Activated naive CD4-positive, alpha-beta T cell treated with anti-CD3 and anti-CD28 coated beads, Interleukin-2, amount 50 U/mL, for 24 hours (primary cell): ENCODE measurements around the gene TAF1A.
"Not testable (repeated sequence)": the region's sequence is repeated elsewhere in the genome, so short reads cannot be mapped to it uniquely, and the experiment has no call there.

Experiments
- H3K27ac Mint-ChIP-seq: one replicate; pipeline ENCODE4 v1.8.0; 2021; ENCODE audit warnings: mild to moderate bottlenecking, mixed read lengths
- H3K27me3 Mint-ChIP-seq: one replicate; pipeline ENCODE4 v1.8.0; 2021; ENCODE audit warnings: mixed read lengths
- H3K36me3 Mint-ChIP-seq: one replicate; pipeline ENCODE4 v1.8.0; 2021; ENCODE audit warnings: mixed read lengths
- H3K4me1 Mint-ChIP-seq: one replicate; pipeline ENCODE4 v1.8.0; 2021; ENCODE audit warnings: mixed read lengths
- H3K4me3 Mint-ChIP-seq: one replicate; pipeline ENCODE4 v1.8.0; 2021; ENCODE audit warnings: mild to moderate bottlenecking, mixed read lengths
- H3K9me3 Mint-ChIP-seq: one replicate; pipeline ENCODE4 v1.8.0; 2021; ENCODE audit warnings: mixed read lengths

TAF1A gene

DNA sequence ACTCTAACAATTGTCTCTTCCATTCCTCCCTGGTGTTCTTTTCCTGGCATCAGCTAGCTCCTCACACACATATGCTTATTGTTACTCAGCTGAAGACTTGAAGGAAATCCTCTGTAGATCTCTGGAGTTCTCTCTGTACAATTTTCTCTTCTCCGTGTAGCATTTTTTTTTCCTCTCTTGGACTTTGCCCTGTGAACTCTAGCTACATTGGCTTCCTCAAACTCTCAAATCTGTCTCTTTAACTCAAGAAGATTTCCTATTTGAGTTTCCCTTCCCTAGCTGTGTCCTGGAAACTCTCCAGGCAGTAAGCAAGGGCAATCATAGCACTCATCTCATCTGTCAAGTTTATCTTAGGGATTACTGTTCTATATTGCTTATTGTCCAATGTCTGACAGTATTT, 23.9 kb upstream of the TAF1A start:
- Mint-ChIP-seq H3K9me3 (no peaks in the 10 kb centered on the region), H3K4me3 (no peak overlapping the region)

DNA sequence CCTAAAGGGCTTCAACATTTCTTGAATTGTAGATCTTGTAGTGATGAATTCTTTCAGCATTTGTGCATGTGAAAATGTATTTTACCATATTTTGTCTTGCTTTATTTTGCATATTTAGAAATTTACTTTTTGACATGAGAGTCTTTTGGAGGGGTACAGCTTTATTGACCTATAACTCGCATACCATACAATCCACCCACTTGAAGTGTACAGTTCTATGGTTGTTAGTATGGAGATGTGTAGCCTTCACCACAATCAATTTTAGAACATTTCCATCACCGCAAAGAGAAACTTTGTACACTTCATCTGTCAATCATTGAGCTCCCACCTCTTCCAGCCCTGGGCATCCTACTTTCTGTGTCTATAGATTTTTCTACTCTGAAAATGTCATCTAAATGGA, 21.0 kb upstream of the TAF1A start:
- no peak overlapping the region for H3K27ac Mint-ChIP-seq
- no peaks in the 10 kb centered on the region for H3K9me3 Mint-ChIP-seq
- peaks cover 4% of the 10 kb centered on the region for H3K36me3 Mint-ChIP-seq
- peaks cover 6% of the 10 kb centered on the region for H3K27me3 Mint-ChIP-seq
- H3K4me3 Mint-ChIP-seq: no peak overlapping the region
- no peaks in the 10 kb centered on the region for H3K4me1 Mint-ChIP-seq

More for the DNA sequence above, 23.9 kb upstream of the TAF1A start:
- Mint-ChIP-seq H3K36me3 (peaks cover 4% of the 10 kb centered on the region), H3K4me1 (no peaks in the 10 kb centered on the region), H3K27ac (no peak overlapping the region), H3K27me3 (peaks cover 6% of the 10 kb centered on the region)

DNA sequence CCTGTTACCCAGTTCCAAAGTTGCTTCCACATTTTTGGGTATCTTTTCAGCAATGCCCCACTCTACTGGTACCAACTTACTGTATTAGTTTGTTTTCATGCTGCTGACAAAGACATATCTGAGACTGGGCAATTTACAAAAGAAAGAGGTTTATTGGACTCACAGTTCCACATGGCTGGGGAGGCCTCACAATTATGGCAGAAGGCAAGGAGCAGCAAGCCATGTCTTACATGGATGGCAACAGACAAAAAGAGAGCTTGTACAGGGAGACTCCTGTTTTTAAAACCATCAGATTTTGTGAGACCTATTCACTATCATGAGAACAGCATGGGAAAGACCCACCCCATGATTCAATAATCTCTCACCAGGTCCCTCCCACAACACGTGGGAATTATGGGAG, 19.4 kb upstream of the TAF1A start:
- H3K27ac Mint-ChIP-seq, H3K27me3 Mint-ChIP-seq, H3K4me1 Mint-ChIP-seq, H3K4me3 Mint-ChIP-seq, H3K9me3 Mint-ChIP-seq, H3K36me3 Mint-ChIP-seq: not testable (repeated sequence)

DNA sequence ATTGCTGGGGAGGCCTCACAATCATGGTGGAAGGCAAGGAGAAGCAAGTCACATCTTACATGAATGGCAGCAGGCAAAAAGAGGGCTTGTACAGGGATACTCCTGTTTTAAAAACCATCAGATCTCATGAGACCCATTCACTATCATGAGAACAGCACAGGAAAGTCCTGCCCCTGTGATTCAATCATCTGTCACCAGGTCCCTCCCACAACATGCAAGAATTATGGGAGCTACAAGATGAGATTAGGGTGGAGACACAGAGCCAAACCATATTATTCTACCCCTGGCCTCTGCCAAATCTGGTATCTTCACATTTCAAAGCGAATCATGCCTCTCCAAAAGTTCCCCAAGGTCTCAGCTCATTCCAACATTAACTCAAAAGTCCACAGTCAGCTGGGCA, 17.0 kb upstream of the TAF1A start:
- Mint-ChIP-seq H3K27me3 (no peaks in the 10 kb centered on the region), H3K4me3 (no peak overlapping the region)

DNA sequence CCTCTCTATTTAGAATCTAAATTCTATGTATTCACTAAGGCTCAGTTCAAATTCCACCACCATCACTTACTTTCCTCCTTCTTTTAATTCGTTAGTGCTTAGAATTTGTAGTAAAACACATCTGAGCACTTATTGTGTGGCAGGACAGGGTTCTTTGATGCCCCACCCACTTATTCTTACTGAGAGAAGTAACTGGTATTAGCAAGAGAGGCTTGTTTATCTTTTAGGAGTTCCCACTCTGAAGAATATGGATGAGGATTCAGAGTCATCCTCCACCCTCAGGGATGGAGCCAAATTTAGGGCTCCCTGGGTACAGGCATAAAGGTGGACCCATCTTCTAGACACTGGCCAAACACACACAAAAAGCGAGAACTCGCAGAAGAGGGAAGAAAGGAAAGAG, 11.5 kb upstream of the TAF1A start:
- peaks cover 2% of the 10 kb centered on the region for H3K36me3 Mint-ChIP-seq
- H3K27ac Mint-ChIP-seq: no peak overlapping the region
- no peaks in the 10 kb centered on the region for H3K27me3 Mint-ChIP-seq
- H3K9me3 Mint-ChIP-seq: no peaks in the 10 kb centered on the region
- H3K4me1 Mint-ChIP-seq: no peaks in the 10 kb centered on the region
- no peak overlapping the region for H3K4me3 Mint-ChIP-seq

More for the DNA sequence above, 17.0 kb upstream of the TAF1A start:
- no peaks in the 10 kb centered on the region for H3K4me1 Mint-ChIP-seq
- H3K36me3 Mint-ChIP-seq: peaks cover 4% of the 10 kb centered on the region
- no peak overlapping the region for H3K27ac Mint-ChIP-seq
- no peaks in the 10 kb centered on the region for H3K9me3 Mint-ChIP-seq

DNA sequence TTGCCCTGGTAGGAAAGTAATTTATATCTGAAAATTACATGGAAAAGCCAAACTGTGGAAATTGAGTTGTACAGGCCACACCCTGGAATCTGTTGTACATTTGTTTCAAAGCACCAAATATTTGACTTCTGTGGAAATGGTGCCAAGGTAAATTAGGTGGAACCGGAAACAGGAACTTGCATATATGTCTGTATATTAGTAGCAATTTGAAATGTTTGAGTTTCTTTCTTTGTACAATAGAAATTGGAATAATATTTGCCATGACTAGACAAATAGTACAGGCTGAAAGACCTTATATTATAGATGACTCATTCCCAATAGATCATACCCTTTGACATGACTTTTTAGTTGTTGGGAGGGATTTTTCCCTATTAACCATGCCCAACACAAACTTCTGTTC, 10.5 kb upstream of the TAF1A start:
- Mint-ChIP-seq H3K4me1 (no peaks in the 10 kb centered on the region), H3K27me3 (no peaks in the 10 kb centered on the region), H3K9me3 (no peaks in the 10 kb centered on the region), H3K4me3 (no peak overlapping the region), H3K36me3 (peaks cover 2% of the 10 kb centered on the region), H3K27ac (no peak overlapping the region)

DNA sequence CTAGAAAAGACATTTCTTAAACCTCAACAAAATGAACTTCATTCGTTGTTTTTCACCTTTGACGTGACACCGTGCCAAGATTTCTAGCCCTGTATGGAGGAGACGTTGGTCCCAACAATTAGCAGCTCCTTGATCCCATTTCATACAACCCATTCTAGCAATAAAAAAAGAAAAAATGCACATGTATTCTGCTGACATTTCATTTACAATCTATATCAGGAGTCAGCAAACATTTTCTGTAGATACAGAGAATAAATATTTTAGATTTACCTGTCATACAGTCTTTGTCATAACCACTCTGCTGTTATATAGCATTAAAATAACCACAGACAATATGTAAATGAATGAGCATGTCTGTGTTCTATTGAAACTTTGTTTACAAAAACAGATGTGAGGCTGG, 7.0 kb upstream of the TAF1A start:
- Mint-ChIP-seq H3K9me3 (no peaks in the 10 kb centered on the region), H3K27me3 (no peaks in the 10 kb centered on the region), H3K27ac (no peak overlapping the region), H3K4me3 (no peak overlapping the region), H3K4me1 (peaks cover 9% of the 10 kb centered on the region), H3K36me3 (peaks cover 2% of the 10 kb centered on the region)

DNA sequence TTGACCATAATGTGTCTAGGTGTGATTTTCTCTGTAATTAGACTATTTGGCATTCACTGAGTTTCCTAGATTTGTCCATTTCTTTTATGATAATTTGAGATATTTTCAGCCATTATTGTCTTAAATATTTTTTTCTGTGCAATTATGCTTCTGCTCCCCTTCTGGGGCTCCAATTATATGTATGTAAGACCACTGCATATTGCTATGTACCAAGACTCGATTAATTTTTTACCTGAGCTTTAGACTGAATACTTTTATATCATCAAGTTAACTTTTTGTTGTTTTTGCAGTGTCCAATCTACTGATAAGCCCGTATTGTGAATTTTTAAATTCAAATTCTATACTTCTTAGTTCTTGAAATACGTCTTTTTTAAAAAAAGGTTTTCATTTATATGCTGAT, 5.1 kb upstream of the TAF1A start:
- no peaks in the 10 kb centered on the region for H3K9me3 Mint-ChIP-seq
- H3K4me3 Mint-ChIP-seq: no peak overlapping the region
- no peak overlapping the region for H3K27ac Mint-ChIP-seq
- H3K4me1 Mint-ChIP-seq: peaks cover 22% of the 10 kb centered on the region
- no peaks in the 10 kb centered on the region for H3K36me3 Mint-ChIP-seq
- no peaks in the 10 kb centered on the region for H3K27me3 Mint-ChIP-seq

DNA sequence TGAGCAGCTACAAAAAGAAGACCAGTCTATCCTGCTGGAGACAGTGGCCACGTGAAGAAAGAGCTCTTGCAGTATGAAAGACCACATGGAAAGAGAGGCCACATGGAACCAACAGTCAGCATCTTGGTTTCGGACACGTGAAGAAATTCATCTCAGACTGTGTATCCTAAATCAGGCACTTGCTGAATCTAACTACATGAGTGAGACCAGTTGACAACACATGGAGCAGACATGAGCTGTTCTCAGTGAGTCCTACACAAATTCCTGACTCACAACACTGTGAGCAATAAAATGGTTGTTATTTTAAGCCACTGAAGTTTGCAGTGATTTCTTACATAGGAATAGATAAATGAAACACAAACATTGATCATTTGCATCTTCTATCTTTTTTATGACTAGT, 2.4 kb upstream of the TAF1A start:
- Mint-ChIP-seq H3K36me3 (peaks cover 8% of the 10 kb centered on the region), H3K9me3 (no peaks in the 10 kb centered on the region), H3K27ac (no peak overlapping the region), H3K4me3 (no peak overlapping the region), H3K4me1 (peaks cover 47% of the 10 kb centered on the region), H3K27me3 (no peaks in the 10 kb centered on the region)

DNA sequence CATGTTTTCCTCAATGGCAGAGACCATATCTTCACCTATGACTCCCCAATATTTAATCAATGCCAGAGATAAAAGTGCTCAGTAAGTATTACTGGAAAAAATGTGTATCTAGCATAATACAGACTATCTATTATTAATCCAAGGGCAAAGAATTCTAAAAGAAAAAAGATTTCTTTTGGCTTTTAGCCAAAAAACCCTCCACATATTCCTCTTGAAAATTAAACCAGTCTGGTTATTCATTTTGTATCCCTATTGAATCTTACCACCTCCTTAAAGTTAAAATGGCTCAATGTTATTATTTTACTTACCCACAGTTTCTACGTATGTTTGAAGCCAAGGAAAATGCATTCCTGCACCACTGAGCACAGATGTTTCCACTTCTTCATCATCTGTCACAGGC, 1.6 kb downstream of the TAF1A start:
- Mint-ChIP-seq H3K9me3 (no peaks in the 10 kb centered on the region), H3K27me3 (no peaks in the 10 kb centered on the region), H3K36me3 (peaks cover 23% of the 10 kb centered on the region), H3K4me3 (peak overlapping the region; percentile 99), H3K27ac (peak overlapping the region; percentile 23), H3K4me1 (peaks cover 71% of the 10 kb centered on the region)

DNA sequence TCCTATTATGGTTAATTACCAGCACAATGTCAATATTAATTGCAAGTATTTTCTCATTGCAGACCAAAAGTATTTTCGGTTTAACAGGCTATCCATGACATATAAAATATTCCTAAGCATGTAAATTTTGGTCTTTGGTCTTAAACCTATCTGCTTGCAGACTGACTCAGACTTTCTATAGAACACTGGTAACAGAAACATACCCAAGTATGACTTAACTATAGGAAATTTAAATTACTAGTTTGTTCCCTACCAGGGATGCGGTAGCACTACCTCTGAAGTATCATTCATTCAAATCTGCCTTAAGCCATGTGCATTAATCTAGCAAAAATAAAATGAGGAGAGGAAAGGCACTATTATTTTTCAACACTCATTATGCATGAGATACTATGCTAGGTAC, 2.9 kb downstream of the TAF1A start:
- H3K27me3 Mint-ChIP-seq: no peaks in the 10 kb centered on the region
- peak overlapping the region; percentile 72 for H3K4me3 Mint-ChIP-seq
- peaks cover 30% of the 10 kb centered on the region for H3K36me3 Mint-ChIP-seq
- H3K4me1 Mint-ChIP-seq: peaks cover 73% of the 10 kb centered on the region
- H3K27ac Mint-ChIP-seq: peak overlapping the region; percentile 79
- H3K9me3 Mint-ChIP-seq: no peaks in the 10 kb centered on the region

DNA sequence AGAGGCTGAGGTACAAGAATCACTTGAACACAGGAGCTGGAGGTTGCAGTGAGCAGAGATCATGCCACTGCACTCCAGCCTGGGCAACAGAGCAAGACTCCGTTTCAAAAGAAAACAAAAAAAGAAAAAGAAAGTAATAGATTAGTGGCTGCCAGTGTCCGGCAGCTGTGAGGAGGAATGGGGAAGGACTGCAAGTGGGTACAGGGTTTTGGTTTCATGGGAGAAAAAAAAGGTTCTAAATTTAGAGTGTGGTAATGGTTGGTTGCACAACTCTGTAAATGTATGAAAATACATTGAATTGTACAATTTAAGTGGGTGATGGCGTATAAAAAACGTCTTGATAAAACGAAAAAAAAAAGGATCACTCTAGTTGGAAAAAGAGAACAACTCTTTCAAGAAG, 6.7 kb downstream of the TAF1A start:
- Mint-ChIP-seq H3K36me3 (peaks cover 42% of the 10 kb centered on the region), H3K4me1 (peaks cover 47% of the 10 kb centered on the region), H3K9me3 (no peaks in the 10 kb centered on the region), H3K27me3 (no peaks in the 10 kb centered on the region), H3K27ac (no peak overlapping the region), H3K4me3 (no peak overlapping the region)

DNA sequence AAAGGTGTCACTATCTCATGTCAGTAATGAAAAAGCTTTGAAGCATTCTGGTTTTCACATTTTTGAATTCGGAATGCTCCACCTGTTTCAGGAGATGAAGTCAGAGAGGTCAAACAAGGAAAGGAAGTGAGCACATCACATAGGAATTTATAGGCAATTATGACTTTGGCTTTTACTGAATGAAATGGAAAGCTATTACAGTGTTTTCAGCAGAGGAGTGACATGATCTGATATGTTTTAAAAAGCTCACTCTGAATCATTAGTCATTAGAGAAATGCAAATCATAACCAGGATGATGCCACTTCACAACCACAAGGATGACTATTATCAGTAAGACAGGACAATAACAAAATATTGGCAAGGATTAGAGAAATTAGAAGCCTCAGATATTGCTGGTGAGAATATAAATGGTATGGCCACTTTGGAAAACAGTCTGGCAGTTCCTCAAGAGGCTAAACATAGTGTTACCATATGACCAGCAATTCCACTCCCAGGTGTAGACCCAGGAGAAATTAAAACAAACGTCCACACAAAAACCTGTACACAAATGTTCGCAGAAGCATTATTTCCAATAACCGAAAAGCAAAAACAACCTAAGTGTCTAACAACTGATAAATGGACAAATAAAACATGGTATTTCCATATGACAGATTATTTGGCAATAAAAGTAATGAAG, 7.5 kb downstream of the TAF1A start:
- peaks cover 43% of the 10 kb centered on the region for H3K36me3 Mint-ChIP-seq
- no peaks in the 10 kb centered on the region for H3K27me3 Mint-ChIP-seq
- no peaks in the 10 kb centered on the region for H3K9me3 Mint-ChIP-seq
- H3K4me1 Mint-ChIP-seq: peaks cover 40% of the 10 kb centered on the region
- H3K27ac Mint-ChIP-seq: no peak overlapping the region
- H3K4me3 Mint-ChIP-seq: no peak overlapping the region

DNA sequence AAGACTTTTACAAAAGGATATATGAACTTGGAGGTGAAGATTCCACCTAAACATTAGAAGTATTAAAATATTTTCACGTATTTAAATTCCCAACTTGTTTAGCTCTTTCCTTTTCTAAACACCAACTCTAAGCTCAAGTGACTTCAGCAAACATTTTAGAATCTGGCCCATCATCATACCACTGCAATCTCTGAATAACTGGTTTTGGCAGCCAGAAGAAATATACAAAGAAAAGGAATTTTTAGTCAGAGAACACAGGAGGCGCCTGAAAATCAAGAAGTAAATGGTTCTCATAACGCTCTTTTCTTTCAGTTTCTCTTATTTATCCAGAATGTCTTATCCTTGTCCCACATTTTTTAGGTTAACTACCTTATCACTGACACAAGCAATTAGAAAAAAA, 10.4 kb downstream of the TAF1A start:
- Mint-ChIP-seq H3K4me1 (peaks cover 22% of the 10 kb centered on the region), H3K4me3 (no peak overlapping the region), H3K27ac (no peak overlapping the region), H3K36me3 (peaks cover 46% of the 10 kb centered on the region), H3K27me3 (no peaks in the 10 kb centered on the region), H3K9me3 (no peaks in the 10 kb centered on the region)

DNA sequence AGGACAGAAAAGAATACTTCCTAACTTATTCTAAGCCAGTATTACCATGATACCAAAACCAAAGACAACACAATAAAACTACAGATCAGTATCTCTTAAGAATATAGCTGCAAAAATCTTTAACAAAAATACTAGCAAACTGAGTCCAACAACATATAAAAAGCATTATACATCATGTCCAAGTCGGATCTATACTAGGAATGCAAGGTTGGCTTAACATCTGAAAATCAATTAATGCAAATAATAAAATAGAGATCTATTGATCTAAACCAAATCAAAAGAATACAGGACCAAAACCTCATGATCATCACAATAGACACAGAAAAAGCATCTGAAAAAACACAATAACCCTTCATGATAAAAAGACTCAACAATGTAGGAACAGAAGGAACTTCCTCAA, 18.9 kb downstream of the TAF1A start:
- Mint-ChIP-seq H3K4me3 (no peak overlapping the region), H3K36me3 (peaks cover 52% of the 10 kb centered on the region), H3K27me3 (no peaks in the 10 kb centered on the region), H3K4me1 (peaks cover 29% of the 10 kb centered on the region), H3K27ac (no peak overlapping the region), H3K9me3 (peaks cover 5% of the 10 kb centered on the region)

DNA sequence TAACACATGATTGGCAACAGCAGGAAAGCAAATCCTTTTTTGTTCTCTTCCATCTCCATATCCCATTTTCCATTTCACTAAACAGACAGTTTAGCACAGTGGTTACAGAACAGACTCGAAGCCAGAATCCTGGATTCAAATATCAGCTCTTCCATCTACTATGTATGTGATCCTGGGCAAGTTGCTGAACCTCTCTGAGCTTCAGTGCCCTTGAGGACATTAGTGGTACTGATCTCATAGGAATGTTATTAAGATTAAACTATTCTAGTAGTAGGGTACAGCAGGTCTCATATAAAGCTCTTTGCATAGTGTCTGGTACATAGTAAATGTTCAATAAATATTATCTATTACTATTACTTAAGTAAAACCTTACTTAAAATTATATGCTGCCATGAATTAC, 28.1 kb downstream of the TAF1A start:
- Mint-ChIP-seq H3K9me3 (no peaks in the 10 kb centered on the region), H3K27me3 (no peaks in the 10 kb centered on the region), H3K4me3 (no peak overlapping the region), H3K36me3 (peaks cover 14% of the 10 kb centered on the region), H3K4me1 (no peaks in the 10 kb centered on the region), H3K27ac (no peak overlapping the region)

DNA sequence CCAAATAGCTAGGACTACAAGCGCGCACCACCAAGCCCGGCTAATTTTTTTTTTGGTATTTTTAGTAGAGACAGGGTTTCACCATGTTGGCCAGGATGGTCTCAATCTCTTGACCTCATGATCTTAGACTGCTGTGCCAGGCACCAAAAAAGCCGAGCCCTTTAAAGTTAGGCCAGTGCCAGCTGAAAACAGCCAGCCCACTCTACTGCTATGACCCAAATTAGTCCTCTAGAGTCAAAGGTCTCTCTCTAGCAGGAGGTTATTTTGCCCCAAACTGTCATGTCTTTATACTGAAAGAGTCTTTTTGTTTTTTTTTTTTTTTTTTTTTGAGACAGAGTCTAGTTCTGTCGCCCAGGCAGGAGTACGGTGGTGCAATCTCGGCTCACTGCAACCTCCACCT, 32.2 kb downstream of the TAF1A start:
- Mint-ChIP-seq H3K27me3 (no peaks in the 10 kb centered on the region), H3K27ac (no peak overlapping the region), H3K36me3 (peaks cover 12% of the 10 kb centered on the region), H3K4me3 (no peak overlapping the region), H3K9me3 (no peaks in the 10 kb centered on the region), H3K4me1 (no peaks in the 10 kb centered on the region)
